Calu3 (cell line): ENCODE results near the gene RCCD1. TPM values are rescaled to one million over a fixed set of nuclear protein-coding genes. Genes with fewer than 3 reads are reported as not detected.

ENCODE experiments used
- BruUV-seq: library from RNA; stranded (reverse); fragments of 400-500 nt; replicated peaks from 2 replicates; lab custom pipeline; 2021; lab: Mats Ljungman, UMichigan
- CTCF ChIA-PET: fragments of 300-600 bp; sonication (Branson Sonifier 250); formaldehyde crosslinking; loops from one replicate; lab custom pipeline; 2022; ENCODE audit warnings: antibody characterized with exemption; lab: Charles Lee
- DNase-seq: peaks from one replicate; pipeline ENCODE4 v3.0.0; 2022
- H3K27ac Mint-ChIP-seq: one replicate; pipeline ENCODE4 v1.8.0; 2022; ENCODE audit warnings: mixed read lengths; ENCODE audit not compliant: unreplicated experiment
- H3K27me3 Mint-ChIP-seq: one replicate; pipeline ENCODE4 v1.8.0; 2022; ENCODE audit warnings: mixed read lengths; ENCODE audit not compliant: unreplicated experiment
- H3K36me3 Mint-ChIP-seq: one replicate; pipeline ENCODE4 v1.8.0; 2022; ENCODE audit warnings: mild to moderate bottlenecking, moderate library complexity, mixed read lengths; ENCODE audit not compliant: insufficient read depth, unreplicated experiment
- H3K4me1 Mint-ChIP-seq: one replicate; pipeline ENCODE4 v1.8.0; 2022; ENCODE audit warnings: mild to moderate bottlenecking, low read depth, mixed read lengths; ENCODE audit not compliant: unreplicated experiment
- H3K4me3 Mint-ChIP-seq: one replicate; pipeline ENCODE4 v1.8.0; 2022; ENCODE audit warnings: mild to moderate bottlenecking, low read depth, moderate library complexity, mixed read lengths; ENCODE audit not compliant: unreplicated experiment
- H3K9me3 Mint-ChIP-seq: one replicate; pipeline ENCODE4 v1.8.0; 2022; ENCODE audit warnings: low read depth, mixed read lengths; ENCODE audit not compliant: unreplicated experiment
- intact Hi-C: fragments of 100-400 bp; cut with micrococcal nuclease; formaldehyde crosslinking; loops from one replicate; pipeline ENCODE4 v1.10.0; 2022; ENCODE audit not compliant: unreplicated experiment
- total RNA-seq: library from RNA; stranded (reverse); gene quantifications from 2 replicates; pipeline ENCODE4 v1.2.3, GENCODE V29; 2022
- TF ChIP-seq, protein P1 (sequence below): fragments of 200-600 bp; IDR thresholded peaks from one replicate; pipeline ENCODE4 v1.8.0; 2022; ENCODE audit warnings: antibody characterized with exemption; ENCODE audit not compliant: unreplicated experiment

Gene RCCD1
- total RNA-seq, 1 experiment from 2014 or later: 42.6 TPM

DNA sequence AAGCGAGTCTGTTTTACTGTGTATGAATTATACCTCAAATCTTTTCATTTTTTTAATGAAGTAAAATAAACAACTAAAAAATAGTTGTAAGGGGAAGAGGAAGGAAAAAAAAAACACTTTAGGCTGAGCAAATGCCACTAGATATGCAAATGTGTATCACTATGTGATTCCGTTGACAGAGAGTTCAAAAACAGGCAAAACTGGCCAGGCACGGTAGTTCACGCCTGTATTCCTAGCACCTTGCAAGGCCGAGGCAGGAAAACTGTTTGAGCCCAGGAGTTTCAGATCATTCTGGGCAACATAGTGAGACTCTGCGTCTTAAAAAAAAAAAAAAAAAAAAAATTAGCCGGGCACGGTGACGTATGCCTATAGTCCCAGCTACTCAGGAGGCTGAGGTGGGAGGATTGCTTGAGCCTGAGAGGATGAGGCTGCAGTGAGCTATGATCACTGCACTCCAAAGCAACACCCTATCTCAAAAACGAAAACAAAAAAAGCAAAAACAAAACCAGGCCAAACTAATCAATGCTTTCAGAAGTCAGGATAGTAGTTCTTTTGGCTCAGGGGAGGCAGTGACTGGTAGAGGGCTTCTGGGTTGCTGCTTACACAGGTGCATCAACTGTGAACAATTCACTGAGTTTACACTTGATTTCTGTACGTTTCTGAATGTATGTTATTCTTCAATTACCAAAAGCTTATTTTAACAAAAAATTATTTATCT is 32.3 kb downstream of the RCCD1 start:
- TF ChIP-seq, protein P1, sequence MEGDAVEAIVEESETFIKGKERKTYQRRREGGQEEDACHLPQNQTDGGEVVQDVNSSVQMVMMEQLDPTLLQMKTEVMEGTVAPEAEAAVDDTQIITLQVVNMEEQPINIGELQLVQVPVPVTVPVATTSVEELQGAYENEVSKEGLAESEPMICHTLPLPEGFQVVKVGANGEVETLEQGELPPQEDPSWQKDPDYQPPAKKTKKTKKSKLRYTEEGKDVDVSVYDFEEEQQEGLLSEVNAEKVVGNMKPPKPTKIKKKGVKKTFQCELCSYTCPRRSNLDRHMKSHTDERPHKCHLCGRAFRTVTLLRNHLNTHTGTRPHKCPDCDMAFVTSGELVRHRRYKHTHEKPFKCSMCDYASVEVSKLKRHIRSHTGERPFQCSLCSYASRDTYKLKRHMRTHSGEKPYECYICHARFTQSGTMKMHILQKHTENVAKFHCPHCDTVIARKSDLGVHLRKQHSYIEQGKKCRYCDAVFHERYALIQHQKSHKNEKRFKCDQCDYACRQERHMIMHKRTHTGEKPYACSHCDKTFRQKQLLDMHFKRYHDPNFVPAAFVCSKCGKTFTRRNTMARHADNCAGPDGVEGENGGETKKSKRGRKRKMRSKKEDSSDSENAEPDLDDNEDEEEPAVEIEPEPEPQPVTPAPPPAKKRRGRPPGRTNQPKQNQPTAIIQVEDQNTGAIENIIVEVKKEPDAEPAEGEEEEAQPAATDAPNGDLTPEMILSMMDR: no peak
- BruUV-seq: no TSS peak
- H3K4me3 Mint-ChIP-seq: peak overlapping the region; percentile 63
- peak overlapping the region; percentile 24 for H3K27ac Mint-ChIP-seq
- peaks cover 37% of the 10 kb centered on the region for H3K36me3 Mint-ChIP-seq
- no peaks in the 10 kb centered on the region for H3K27me3 Mint-ChIP-seq
- no peaks in the 10 kb centered on the region for H3K9me3 Mint-ChIP-seq
- intact Hi-C loops: loop anchor here (5.0 kb wide), 2 partner anchors 35 to 60 kb away; partner anchors contain the start of gene VPS33B
- CTCF ChIA-PET: interaction anchor here (0.7 to 1.3 kb wide), 2 partner anchors 10 to 39 kb away, joined by 5 read pairs; no protein-coding TSS in a partner anchor
- H3K4me1 Mint-ChIP-seq: peaks cover 30% of the 10 kb centered on the region
- peak; percentile 41 for DNase-seq

DNA sequence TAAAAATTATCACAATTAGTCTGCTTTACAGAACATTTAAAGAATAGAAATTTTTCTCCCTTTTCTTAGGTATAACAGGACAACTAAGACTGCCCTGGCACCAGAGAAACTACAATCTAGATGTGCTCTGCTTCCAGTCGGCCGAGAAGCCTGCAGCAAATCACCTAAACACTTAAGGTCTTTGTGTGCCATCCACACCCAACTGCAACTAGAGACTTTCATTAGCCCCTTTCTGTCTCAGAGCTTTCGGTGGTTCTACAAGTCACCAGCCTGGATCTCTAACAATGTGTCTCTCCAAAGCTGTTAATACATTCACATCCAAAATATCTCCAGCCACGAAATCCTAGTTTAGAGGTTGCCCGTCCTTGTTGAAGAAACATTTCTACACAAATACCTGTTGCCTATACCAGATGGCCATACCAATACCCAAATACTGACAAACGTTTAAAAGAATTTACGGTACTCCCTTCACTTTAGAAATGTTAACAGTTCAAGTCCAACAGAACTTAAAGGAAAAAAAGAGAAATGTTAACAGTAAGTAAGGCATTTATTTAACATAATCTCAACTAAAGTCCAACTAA is 33.0 kb downstream of the RCCD1 start:
- intact Hi-C loops: loop anchor here (5.0 kb wide), 2 partner anchors 35 to 60 kb away; partner anchors contain the start of gene VPS33B
- DNase-seq: no peak
- TF ChIP-seq, protein P1: no peak
- Mint-ChIP-seq H3K4me3 (peak overlapping the region; percentile 63), H3K27me3 (no peaks in the 10 kb centered on the region), H3K27ac (peak overlapping the region; percentile 58), H3K9me3 (no peaks in the 10 kb centered on the region), H3K4me1 (peaks cover 37% of the 10 kb centered on the region), H3K36me3 (peaks cover 43% of the 10 kb centered on the region)
- no TSS peak for BruUV-seq
- CTCF ChIA-PET: interaction anchor here (0.7 to 1.3 kb wide), 5 partner anchors 10 to 638 kb away, joined by 3 to 5 read pairs (median 3); no protein-coding TSS in a partner anchor

DNA sequence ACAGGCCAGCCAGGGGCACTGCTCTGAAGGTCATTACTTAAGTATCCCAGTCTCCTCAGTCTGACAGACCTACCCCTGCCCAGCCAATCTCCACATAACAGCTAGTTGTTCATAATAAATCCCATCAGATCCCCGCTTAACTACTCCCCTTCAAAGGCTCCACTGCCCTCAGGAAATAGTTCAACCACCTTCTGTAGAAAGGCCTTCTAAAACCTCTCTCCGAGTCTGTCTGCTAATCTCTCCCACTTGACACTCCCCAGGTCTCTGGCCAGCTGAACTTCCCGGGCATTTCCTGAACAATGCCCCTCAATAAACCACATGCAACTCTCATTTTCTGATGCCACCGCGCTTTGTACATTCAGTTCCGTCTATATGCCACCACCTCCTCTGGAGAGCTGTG is 33.6 kb downstream of the RCCD1 start:
- CTCF ChIA-PET: interaction anchor here (1.1 kb wide), 2 partner anchors 54 to 57 kb away, joined by 3 read pairs; no protein-coding TSS in a partner anchor
- no TSS peak for BruUV-seq
- TF ChIP-seq, protein P1: no peak
- H3K4me1 Mint-ChIP-seq: peaks cover 38% of the 10 kb centered on the region
- H3K27me3 Mint-ChIP-seq: no peaks in the 10 kb centered on the region
- intact Hi-C loops: loop anchor here (5.0 kb wide), 2 partner anchors 34 to 59 kb away; partner anchors contain the start of gene VPS33B
- H3K27ac Mint-ChIP-seq: peak overlapping the region; percentile 58
- DNase-seq: no peak
- peak overlapping the region; percentile 63 for H3K4me3 Mint-ChIP-seq
- H3K36me3 Mint-ChIP-seq: peaks cover 48% of the 10 kb centered on the region
- no peaks in the 10 kb centered on the region for H3K9me3 Mint-ChIP-seq

DNA sequence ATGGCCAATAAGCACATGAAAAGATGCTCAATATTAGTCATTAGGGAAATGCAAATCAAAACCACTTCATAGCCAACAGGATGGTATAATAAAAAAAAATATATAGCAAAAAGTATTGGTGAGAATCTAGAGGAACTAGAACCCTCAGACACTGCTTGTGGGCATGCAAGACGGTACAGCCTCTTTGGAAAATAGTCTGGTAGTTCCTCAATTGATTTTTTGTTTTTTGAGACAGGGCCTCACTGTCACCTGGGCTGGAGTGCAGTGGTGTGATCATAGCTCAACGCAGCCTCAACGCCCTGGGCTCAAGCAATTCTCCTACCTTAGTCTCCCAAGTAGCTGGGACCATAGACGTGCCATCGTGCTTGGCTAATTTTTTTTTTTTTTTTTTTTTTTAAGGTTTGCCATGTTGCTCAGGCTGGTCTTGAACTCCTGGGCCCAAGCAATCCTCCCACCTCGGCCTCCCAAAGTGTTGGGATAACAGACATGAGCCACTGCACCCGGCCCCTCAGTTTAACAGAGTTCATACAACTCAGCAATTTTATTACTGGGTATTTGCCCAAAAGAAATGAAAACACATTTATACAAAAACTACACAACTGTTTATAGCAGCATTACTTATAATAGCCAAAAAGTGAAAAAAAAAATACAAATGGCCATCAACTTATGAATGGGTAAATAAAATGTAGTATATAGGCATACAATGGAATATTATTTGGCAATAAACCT is 34.5 kb downstream of the RCCD1 start:
- CTCF ChIA-PET: interaction anchor here (0.6 to 1.1 kb wide), 3 partner anchors 30 to 626 kb away, joined by 3 to 4 read pairs (median 3); no protein-coding TSS in a partner anchor
- Mint-ChIP-seq H3K4me3 (peak overlapping the region; percentile 63), H3K27me3 (no peaks in the 10 kb centered on the region), H3K27ac (peak overlapping the region; percentile 58), H3K4me1 (peaks cover 38% of the 10 kb centered on the region), H3K36me3 (peaks cover 48% of the 10 kb centered on the region), H3K9me3 (no peaks in the 10 kb centered on the region)
- intact Hi-C loops: loop anchor here (5.0 kb wide), 2 partner anchors 33 to 58 kb away; partner anchors contain the start of gene VPS33B
- BruUV-seq: no TSS peak
- DNase-seq: no peak
- TF ChIP-seq, protein P1: no peak
